ENCODE results near the gene MCF2L.
"Not testable (repeated sequence)": the region's sequence is repeated elsewhere in the genome, so short reads cannot be mapped to it uniquely, and the experiment has no call there.

The MCF2L gene

DNA sequence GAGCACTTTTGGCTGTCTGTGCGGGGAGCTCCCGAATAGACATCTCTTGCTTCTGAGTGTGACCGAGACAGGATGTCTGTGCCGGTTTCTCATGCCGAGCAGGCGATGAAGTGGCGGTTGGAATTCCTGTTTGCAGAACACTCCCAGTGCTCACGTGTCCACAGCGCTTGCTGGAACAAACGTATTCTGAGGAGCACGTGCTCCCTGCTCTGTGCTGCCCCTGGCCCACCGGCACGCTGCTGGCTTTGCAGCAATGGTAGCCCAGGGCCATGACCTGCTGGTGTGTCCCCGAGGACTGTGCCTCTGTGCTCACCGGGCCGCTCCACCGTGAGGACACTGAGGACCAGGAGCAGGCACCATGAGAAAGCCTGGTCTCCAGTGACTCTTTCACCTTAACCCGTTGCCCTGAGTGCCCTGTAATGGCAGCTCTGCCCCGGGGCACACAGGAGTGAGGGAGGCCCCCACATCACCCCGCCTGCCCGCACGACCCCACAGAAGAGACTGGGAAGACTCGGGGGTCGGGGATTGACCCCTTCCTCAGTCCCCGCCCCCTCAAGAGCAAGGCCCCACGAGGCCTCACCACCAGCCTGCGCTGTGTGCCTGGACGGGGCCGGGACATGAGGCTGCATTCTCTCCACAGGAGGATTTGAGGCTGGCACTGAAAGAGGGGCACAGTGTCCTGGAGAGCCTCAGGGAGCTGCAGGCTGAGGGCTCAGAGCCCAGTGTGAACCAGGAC is 96.6 kb downstream of the MCF2L start:
- no peak for DNase-seq (ENCODE audit: low spot score)

DNA sequence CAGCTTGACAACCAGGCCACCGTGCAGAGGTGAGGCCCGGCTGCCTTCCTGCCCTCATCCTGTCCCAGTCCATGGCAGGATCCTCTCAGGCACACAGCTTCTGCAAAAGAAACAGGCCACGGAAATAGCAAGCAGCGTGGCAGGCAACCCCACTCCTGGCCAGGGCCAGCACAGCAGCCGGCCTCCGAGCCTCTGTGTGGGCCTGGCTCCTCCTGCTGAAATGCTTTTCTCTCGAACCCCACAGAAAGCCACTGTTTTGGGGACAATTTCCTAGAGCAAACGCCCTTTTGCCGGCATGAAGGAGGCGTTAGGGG is 97.1 kb downstream of the MCF2L start:
- no peak for DNase-seq (ENCODE audit: low spot score)

DNA sequence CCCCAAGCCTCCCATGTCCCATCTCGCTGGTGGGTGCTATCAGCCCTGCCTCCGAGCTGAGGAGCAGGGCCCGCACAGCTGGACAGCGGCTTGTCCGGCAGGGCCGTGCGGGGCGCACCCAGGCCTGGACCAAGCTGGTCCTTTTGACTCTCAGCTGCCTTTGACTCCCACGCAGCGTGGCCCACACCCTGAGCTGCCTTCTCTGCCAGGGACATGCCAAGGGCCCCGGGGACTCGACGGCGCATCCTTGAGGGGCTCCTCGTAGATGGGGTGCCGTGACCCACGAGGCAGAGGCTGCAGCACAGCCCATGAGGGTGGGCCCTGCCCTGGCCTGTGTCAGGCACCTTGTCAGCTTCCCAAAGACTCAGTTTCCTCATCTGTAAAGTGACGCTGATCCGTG is 97.7 kb downstream of the MCF2L start:
- no peak for DNase-seq (ENCODE audit: low spot score)

DNA sequence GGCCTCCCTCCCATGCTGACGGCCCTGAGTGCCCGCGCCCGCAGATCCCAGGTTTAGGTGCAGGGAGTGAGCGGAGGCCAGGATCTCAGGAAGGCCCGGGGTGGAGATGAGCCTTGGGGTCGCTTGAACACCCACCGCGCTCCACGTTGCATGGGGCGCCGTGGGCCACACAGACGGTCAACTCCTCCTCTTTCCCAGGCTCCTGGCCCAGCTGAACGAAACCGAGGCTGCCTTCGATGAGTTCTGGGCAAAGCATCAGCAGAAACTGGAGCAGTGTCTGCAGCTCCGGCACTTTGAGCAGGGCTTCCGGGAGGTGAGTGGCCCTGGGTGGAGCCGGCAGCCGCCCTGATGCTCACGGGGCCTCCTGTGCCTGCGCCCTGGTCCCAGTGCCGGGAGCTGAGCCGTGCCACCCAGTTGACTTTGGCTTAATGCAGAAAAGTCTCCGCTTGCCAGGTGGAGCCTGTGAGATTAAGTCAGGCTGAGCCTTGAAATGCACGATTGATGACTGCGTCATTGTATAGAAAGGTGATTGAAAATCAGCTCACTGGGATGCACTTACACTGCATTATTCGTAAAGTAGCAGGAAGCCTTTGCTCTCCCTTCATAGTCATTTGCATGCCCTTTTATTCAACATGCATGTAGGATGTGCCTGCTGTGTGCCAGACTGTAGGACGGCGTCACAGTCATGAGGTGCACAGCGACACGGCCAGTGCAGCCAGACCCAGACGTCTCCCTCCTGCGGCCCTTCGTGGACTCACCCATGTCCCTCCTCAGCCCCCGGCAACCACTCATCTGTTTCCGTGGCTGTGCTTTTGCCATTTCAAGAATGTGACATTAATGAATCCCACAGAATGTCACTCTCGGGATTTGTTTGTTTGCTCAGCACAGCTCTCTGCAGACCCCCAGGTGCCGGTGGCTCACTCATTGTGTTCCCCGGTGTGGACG is 101.1 kb downstream of the MCF2L start:
- DNase-seq (ENCODE audit: low spot score), result no peak

DNA sequence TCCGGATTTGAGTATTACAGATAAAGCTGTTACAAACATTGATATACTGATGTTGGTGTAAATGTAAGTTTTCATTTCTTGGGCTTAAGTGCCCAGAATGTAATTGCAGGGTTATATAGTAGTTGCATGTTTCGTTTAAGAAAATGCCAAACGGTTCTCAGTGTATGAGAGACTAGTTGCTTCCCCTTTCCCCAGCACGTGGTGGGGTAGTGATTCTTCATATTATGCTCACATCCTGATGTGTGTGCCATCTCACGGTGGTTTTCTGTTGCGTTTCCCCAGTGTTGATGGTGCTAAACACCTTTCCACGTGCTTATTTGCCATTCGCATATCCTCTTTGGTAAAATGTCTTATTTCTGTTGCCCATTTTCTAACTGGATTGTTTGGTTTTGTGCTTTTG is 101.8 kb downstream of the MCF2L start:
- no peak for DNase-seq (ENCODE audit: low spot score)

DNA sequence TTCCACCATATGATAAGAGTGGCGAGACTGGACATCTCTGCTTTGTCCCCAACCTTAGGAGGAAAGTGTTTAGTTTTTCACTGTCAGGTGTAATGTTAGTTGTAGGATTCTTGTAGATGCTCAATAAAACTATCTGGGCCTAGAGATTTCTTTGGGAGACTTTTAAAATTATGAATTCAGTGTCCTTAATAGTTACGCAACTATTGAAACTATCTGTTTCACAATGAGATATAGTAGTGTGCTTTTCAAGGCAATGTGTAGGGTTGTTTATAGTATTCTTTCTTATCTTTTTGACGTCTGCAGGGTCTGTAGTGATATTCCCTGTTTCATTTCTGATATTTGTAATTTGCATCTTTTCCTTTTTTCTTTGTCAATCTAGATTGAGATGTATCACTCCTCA is 103.4 kb downstream of the MCF2L start:
- no peak for DNase-seq (ENCODE audit: low spot score)

DNA sequence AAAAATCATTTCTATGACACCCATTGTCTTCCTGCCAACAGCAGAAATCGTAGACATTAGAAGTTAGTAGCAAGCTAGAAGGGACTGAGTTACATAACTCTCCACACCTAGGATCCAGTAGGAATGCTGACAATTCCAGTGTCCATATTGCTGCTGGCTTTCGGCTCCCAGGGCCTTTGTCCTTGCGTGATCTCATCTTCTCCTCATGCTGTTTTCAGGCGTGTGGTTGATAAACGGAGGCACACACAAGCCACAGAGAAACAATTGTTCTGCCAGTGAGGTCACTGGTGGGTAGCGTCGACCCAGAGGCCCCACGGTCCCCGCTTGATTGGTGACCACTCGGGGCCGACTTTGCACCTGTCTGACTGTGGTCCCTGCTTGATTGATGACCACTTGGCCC is 104.9 kb downstream of the MCF2L start:
- no peak for DNase-seq (ENCODE audit: low spot score)

DNA sequence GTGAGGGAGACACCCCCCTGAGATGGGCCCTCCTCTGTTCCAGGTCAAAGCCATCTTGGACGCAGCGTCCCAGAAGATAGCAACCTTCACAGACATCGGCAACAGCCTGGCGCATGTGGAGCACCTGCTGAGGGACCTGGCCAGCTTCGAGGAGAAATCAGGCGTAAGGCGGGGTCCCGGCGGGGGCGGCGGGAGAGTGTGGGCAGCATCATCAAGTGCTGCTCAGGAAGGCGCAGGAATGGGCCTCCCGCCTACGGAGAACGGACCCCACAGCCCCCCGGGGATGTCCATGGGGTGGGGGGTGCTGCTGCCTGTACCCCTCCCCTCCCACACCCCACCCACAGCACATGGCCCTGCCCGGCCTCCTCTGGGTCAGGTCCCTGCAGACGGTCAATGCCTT is 105.4 kb downstream of the MCF2L start:
- DNase-seq (ENCODE audit: low spot score), result no peak

DNA sequence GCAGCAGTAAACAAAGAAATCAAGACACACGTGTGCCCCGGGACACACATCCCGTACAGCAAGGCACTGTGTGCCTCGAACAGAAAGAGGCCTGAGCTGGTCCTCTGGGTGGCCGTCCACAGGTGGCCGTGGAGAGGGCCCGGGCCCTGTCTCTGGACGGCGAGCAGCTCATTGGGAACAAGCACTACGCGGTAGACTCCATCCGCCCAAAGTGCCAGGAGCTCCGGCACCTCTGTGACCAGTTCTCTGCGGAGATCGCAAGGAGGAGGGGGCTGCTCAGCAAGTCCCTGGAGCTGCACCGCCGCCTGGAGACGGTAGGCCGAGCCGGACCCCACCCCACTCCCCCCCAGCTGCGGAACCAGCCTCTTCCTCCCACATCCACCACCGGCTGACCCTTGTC is 105.9 kb downstream of the MCF2L start:
- no peak for DNase-seq (ENCODE audit: low spot score)

DNA sequence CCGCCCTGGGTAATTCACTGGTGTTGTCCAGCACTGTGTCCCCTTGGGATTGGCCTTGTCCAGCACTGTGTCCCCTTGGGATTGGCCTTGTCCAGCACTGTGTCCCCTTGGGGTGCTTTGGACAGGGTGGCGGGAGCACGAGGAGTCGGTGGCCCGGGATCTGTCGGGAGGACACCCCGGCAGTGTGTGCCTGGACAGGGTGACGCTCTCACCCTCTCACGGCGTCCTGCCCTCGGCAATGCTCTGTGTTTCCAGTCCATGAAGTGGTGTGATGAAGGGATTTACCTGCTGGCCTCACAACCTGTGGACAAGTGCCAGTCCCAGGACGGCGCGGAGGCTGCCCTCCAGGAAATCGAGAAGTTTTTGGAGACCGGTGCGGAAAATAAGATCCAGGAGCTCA is 106.7 kb downstream of the MCF2L start:
- DNase-seq (ENCODE audit: low spot score), result no peak

DNA sequence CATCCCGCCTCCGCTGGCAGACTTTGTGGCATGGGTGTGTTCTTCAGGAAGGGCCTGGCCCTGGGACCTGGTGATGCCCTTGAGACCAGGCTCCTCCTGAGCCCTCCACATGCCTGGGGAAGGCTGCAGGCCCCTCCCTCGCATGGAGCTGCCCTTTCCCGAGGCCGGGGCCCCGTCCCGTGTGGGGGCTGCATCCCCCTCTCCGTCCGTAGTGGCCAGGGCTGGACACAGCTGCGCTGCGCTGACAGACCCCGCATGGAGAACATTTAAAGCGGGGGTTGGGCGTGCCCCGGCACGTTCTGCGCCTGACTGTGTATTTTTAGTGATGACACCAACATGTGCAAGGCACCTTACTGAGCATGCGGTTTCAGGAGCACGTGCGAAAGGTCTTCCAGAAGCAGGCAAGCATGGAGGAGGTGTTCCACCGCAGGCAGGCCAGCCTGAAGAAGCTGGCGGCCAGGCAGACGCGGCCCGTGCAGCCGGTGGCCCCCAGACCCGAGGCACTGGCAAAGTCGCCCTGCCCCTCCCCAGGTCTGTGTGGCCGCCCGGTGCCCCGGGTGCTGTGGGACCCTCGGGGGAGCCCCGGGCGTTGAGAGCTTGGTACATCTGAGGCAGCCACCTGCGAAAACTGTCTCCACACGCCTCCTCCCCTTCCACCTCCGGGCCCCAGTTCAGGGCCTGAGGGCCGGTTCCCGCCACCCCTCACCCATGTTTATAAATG is 107.8 kb downstream of the MCF2L start:
- DNase-seq (ENCODE audit: low spot score), result no peak

DNA sequence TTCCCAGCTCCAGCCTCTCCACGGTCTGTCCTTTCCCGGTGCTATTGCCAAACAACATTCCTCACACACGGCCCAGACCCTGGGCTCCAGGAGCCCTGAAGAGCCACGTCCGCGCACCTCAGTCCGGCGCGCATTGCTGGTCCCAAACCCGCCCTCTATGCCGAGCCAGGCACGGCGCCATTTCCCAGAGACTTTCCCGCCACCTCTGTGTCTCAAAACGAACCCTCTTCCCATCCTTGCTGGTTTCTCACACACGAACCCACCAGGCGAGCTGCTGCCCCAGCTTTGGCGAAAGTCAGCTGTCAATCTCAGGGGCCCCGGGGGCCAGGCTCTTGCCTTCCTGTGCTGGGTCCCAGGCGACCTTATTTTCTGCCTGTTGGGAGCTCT is 108.5 kb downstream of the MCF2L start:
- no peak for DNase-seq (ENCODE audit: low spot score)

DNA sequence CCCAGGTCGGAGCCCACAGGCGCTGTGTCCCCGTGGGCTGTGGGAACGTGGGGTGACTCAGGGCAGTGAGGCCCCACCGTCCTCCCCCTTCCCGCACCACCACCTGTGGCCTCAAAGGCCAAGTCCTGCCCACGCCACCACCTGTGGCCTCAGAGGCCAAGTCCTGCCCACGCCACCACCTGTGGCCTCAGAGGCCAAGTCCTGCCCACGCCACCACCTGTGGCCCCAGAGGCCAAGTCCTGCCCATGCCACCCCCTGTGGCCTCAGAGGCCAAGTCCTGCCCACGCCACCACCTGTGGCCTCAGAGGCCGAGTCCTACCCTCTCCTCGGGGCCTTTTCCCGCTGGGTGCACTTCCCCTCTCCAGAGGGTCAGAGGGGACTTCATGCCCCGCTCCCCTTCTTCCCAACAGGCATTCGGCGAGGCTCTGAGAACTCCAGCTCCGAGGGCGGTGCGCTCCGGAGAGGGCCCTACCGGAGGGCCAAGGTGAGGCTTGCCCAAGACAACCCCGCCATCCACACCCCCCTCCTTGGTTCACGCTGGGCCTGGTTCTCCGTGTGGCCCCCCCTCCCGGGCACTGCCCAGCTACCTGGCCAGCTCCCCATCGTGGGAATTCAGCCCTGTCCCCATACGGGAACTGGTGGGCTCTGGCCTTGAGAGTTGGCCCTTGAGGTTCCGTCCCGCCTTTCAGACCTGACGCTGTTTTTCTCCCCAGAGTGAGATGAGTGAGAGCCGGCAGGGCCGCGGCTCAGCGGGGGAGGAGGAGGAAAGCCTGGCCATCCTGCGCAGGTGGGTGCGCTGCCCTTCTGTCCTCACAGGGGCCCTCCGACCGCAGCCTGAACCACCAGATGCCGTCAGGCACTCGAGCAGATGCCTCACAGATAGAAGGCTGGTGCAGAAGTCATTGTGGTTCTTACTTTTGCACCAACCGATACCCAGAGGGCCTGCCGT is 109.2 kb downstream of the MCF2L start:
- DNase-seq (ENCODE audit: low spot score), result no peak

DNA sequence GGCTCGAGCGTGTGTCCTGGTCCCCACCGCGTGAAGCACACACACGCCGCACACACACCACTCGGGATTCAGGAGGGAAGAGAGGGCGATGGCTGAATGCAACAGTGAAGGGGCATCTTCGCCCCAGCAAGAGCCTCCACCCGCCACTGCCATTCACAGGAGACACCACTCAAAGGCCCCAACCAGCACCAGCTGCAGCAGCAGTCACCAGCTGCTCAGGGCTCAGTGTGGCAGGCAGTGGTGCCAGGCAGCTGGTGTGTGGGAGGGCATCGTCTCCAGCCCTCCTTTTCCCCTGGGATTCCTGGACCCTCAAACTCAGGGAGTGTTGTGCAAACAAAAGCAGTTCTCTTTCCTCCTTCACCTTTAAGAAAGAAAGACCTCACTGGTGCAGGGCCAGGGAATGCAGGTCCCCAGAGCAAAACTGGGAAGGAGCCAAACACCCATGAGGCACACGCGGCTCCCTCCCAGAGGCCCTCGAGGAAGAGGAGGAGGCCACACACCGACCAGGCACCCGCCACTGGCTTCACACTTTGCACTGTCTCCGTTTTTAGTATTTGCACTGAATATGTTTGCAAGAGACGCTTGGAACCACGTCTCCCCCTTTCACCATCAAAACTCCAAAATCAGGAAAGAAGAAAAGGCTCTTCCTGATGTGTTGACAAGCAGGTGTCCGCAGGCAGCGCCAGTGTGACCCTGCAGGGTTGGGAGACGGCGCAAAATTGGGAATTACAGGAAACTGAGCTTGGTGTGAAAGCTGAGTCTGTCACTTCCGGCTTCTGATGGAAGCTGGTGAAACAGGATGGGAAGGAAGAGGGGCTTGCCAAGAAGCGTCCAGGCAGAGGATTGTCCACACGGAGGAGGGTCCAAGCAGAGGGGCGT is 110.1 kb downstream of the MCF2L start:
- no peak for DNase-seq (ENCODE audit: low spot score)

DNA sequence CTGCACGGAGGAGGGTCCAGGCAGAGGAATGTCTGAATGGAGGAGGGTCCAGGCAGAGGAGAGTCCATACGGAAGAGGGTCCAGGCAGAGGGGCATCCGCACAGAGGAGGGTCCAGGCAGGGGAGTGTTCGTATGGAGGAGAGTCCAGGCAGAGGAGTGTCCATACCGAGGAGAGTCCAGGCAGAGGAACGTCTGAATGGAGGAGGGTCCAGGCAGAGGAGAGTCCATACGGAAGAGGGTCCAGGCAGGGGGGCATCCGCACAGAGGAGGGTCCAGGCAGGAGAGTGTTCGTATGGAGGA is 110.7 kb downstream of the MCF2L start:
- not testable (repeated sequence) for DNase-seq (ENCODE audit: low spot score)

DNA sequence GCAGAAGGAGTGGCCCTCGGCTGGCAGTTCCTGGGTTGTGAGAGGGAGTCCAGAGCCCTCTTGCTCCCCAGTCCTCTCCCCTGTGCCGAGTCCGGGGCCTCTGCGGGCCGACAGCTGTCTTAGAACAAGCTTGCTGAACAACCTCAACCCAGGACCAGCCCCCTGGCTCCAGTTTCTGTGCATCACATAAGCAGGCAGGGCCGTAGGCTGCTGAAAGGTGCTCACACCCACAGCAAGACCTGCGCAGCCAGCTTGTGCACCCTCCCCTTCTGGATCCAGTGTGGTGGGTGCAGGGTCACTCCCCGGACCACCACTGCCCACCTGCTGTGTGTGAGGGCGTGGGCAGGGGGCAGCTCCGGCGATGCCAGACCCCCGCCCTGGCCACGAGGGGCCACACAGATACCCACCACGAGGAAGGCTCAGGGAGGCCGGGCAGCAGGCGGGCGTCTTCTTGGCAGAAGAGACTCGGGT is 111.4 kb downstream of the MCF2L start:
- no peak for DNase-seq (ENCODE audit: low spot score)

DNA sequence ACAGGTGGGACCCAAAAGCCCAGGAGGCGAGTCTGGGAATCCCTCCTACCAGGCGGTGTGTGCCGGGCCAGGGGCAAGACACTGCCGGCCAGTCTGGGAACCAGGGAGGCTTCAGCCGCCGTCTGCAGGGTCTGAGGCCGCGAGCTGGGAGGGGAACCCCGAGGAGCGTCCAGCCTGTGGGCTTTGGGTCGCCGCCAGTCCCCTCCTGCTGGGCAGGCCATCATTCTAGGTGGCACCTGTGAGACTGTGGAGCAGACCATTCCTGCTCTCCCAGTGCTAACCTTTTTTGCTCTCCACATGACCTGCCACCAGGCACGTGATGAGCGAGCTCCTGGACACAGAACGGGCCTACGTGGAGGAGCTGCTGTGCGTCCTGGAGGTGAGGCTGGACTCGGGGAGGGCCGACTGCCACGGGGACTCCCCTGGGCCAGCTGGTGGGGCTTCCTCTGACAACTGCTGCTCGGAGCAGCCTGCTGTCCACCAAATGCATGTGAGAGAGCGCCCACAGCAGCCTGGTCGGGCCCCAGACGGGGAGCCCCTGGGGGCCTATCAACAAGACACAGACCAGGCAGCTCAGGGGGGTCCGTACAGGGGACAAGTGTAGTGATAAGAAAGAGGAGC is 112.0 kb downstream of the MCF2L start:
- DNase-seq (ENCODE audit: low spot score), result no peak

DNA sequence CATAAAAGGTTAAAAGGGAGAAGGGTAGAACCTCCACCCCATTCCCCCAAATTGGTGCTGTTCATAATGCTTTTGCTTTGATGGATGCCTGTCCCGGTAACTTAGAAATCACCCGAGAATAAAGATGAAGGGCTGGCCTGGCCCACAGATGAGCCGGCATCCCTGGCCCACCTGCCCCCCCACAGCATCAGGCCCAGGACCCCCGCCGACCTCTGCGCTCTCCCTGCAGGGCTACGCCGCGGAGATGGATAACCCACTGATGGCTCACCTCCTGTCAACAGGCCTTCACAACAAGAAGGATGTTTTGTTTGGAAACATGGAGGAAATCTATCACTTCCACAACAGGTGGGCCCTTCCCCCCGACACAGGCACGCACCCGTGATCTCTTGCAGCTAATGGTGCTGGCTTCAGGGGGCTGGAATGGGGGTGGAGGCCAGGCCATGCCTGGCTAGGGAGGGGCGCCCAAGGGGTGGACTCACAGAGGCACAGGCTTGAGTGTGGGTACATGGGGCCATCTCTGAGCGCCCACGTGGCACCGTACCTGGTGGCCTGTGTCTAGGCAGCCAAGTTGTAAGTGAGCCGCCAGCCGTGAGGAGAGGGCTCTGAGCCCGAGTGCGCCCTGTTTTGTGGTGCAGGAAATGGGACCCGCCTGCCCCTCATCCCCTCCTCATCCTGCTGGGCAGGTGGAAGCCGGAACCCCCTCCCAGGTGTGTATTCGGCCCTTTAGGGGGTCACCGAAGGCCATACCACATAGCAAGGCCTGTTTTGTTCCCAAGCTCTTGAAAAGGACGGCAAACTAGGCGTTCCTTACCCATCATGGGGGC is 113.4 kb downstream of the MCF2L start:
- no peak for DNase-seq (ENCODE audit: low spot score)

DNA sequence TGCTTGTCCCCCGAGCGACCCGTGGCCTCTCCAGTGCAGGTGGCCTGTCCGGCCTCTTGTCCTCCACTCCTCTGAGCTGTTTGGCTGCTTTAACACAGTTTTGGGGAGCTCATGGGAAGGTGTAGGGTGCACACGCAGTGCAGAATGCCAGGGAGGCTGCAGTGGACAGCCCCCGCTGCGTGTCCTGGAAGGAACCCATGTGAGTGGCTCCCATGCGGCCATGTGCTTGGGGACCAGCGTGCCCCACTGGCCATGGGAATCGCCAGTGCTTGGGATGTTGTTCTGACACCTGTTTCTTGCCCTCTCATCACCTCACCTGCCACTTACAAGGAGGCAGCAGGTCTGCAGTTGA is 114.0 kb downstream of the MCF2L start:
- DNase-seq (ENCODE audit: low spot score), result no peak
